ENCODE data around the gene CFB. TPM values are rescaled to one million over a fixed set of nuclear protein-coding genes. Genes with fewer than 3 reads are reported as not detected.
"Not testable (repeated sequence)": the region's sequence is repeated elsewhere in the genome, so short reads cannot be mapped to it uniquely, and the experiment has no call there.

Gene CFB
- total RNA-seq, 2 experiments from 2014 or later: 0.58 to 0.60 TPM

DNA sequence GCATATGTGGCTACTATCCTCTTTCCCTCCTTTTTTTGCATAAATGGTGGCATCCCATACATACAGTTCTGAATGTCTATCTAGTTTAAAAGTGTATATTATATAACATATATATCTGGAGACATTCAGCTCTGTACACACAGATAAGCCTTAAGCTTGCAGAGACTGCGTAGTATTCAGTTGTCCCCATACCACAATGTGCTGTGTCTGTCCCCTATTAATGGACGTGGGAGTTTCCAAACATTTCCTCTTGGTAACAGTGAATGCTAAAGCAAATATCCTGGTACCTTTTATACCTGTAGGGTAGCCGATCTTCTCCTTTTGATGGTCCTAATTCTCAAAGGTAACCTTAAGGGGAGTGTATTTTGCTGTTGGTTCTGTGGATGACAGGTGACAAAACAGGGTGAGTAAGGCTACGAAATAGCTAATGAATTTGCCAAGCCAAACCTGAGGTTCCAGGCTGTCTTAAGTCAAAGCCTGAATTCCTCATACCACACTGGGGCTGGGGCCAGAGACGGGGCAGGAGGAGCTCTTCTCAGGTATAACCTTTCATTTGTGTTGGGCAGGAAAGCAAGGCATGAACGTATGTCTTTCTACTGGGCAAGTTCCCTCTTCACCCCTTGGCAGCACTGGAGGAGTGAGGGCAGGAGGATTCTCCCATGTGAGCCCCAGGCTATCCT, 26.1 kb upstream of the CFB start:
- no peaks in the 10 kb centered on the region for H3K36me3 Mint-ChIP-seq (ENCODE audit: low read depth)
- H3K27me3 Mint-ChIP-seq: no peaks in the 10 kb centered on the region
- H3K4me3 Mint-ChIP-seq: no peak overlapping the region
- DNase-seq: no peak
- no peaks in the 10 kb centered on the region for H3K4me1 Mint-ChIP-seq
- CTCF ChIA-PET: no interaction called here
- no peaks in the 10 kb centered on the region for H3K9me3 Mint-ChIP-seq
- no peak overlapping the region for H3K27ac Mint-ChIP-seq
- POLR2A ChIA-PET: interaction anchor here (0.9 kb wide), 1 partner anchor 33 kb away, joined by 3 read pairs; no protein-coding TSS in a partner anchor

- Mint-ChIP-seq H3K4me1 (no peaks in the 10 kb centered on the region), H3K36me3 (ENCODE audit: low read depth) (no peaks in the 10 kb centered on the region), H3K27ac (no peak overlapping the region), H3K9me3 (no peaks in the 10 kb centered on the region), H3K27me3 (no peaks in the 10 kb centered on the region), H3K4me3 (no peak overlapping the region)
- POLR2A ChIA-PET: no interaction called here
- CTCF ChIA-PET: interaction anchor here (1.3 kb wide), 1 partner anchor 22 kb away, joined by 5 read pairs; no protein-coding TSS in a partner anchor
- no peak for DNase-seq
These were observed 25.1 kb upstream of the CFB start for GRCh38 chr6:31920811-31921210.

DNA sequence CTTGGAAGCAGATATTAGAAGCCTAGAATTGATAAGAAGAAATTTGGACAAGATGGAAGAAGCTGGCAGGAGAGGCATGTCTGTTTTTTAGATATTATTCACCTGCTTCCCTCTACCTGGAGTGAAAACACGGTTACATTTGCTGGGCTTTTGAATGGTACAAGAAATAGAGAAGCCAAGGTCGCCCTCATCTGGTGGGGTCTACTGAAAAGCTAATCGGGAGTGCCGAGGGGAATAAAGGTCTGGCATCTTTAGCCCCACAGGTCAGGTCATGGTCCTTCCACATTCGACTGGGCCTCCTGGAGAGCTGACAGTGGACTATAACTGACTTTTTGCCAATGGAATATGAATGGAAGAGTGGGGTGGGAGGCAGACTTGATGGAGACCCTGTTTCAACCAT, 23.0 kb upstream of the CFB start:
- Mint-ChIP-seq H3K4me3 (no peak overlapping the region), H3K36me3 (ENCODE audit: low read depth) (no peaks in the 10 kb centered on the region), H3K27ac (no peak overlapping the region), H3K27me3 (peaks cover 3% of the 10 kb centered on the region), H3K4me1 (no peaks in the 10 kb centered on the region), H3K9me3 (no peaks in the 10 kb centered on the region)
- ChIA-PET CTCF (interaction anchor here (0.9 to 1.6 kb wide), 3 partner anchors 25 to 93 kb away, joined by 4 to 6 read pairs (median 4); partner anchors contain the start of gene EHMT2), POLR2A (interaction anchor here (0.8 kb wide), 1 partner anchor 25 kb away, joined by 3 read pairs; no protein-coding TSS in a partner anchor)
- no peak for DNase-seq

- DNase-seq: no peak
- Mint-ChIP-seq H3K27me3 (peaks cover 3% of the 10 kb centered on the region), H3K36me3 (ENCODE audit: low read depth) (no peaks in the 10 kb centered on the region), H3K4me1 (no peaks in the 10 kb centered on the region), H3K4me3 (no peak within 1 kb of the TSS), H3K27ac (no peak within 1 kb of the TSS), H3K9me3 (no peaks in the 10 kb centered on the region)
- CTCF ChIA-PET: no interaction called here
- POLR2A ChIA-PET: no interaction called here
These were observed 18.5 kb upstream of the CFB start, which contains the start of gene C2 for GRCh38 chr6:31927242-31927862. Gene C2 (plus strand): TSS chr6:31927717. CDS start chr6:31927753, 36 bp downstream.

DNA sequence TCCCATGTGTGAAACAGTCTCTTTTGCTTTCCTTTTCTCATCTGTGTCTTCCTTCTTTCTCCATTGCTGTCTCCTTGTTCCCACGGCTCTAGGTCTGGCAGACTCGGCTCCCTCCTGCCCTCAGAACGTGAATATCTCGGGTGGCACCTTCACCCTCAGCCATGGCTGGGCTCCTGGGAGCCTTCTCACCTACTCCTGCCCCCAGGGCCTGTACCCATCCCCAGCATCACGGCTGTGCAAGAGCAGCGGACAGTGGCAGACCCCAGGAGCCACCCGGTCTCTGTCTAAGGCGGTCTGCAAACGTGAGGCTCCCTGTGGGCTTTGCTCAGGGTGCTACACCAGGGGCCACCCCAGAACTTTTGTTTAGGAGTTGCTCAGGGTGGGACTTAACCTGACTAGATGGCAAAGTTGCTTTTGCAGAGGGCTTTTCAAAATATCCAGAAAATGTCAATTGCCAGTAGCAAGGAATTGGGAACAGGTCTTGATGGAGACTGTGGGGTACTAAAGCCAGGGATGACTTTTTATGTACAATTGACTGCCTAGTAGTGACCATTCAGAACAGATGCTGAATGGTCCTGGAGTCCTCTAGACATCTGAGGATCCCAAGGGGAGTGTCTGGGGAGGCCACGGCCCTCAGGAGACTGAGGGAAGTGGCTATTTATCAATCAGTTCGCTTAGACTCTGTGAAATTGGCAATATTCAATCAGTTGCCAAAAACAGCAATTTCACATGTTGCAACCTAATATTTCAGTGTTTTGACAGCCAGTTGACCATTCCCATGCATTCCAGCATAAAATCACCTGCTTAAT, 17.8 kb upstream of the CFB start:
- Mint-ChIP-seq H3K27ac (no peak overlapping the region), H3K4me3 (no peak overlapping the region), H3K9me3 (no peaks in the 10 kb centered on the region), H3K36me3 (ENCODE audit: low read depth) (no peaks in the 10 kb centered on the region), H3K27me3 (peaks cover 3% of the 10 kb centered on the region), H3K4me1 (no peaks in the 10 kb centered on the region)
- CTCF ChIA-PET: no interaction called here
- POLR2A ChIA-PET: no interaction called here
- no peak for DNase-seq

DNA sequence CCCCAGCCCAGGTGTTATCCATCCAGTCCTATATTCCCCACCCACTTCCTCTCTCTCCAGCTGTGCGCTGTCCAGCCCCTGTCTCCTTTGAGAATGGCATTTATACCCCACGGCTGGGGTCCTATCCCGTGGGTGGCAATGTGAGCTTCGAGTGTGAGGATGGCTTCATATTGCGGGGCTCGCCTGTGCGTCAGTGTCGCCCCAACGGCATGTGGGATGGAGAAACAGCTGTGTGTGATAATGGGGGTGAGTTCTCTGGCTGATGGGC, 17.3 kb upstream of the CFB start:
- H3K27me3 Mint-ChIP-seq: peaks cover 3% of the 10 kb centered on the region
- no peaks in the 10 kb centered on the region for H3K4me1 Mint-ChIP-seq
- POLR2A ChIA-PET: no interaction called here
- no peaks in the 10 kb centered on the region for H3K9me3 Mint-ChIP-seq
- CTCF ChIA-PET: no interaction called here
- no peak overlapping the region for H3K4me3 Mint-ChIP-seq
- no peak for DNase-seq
- no peaks in the 10 kb centered on the region for H3K36me3 Mint-ChIP-seq (ENCODE audit: low read depth)
- H3K27ac Mint-ChIP-seq: no peak overlapping the region

DNA sequence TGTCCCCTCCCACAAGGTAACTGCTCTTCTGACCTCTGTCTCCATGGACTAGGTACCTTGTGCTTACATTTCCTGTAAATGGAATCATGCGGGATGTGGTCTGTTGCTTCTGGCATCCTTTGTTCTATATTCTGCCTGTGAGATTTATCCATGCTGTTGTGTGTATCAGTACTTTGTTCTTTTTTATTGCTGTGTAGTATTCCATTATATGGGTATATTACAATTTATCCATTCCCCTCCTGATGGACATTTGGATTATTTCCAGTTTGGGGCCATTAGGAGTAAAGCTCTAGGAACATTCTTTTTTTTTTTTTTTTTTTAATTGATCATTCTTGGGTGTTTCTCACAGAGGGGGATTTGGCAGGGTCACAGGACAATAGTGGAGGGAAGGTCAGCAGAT, 14.9 kb upstream of the CFB start:
- H3K4me3 Mint-ChIP-seq: no peak overlapping the region
- POLR2A ChIA-PET: no interaction called here
- no peaks in the 10 kb centered on the region for H3K9me3 Mint-ChIP-seq
- CTCF ChIA-PET: no interaction called here
- no peaks in the 10 kb centered on the region for H3K36me3 Mint-ChIP-seq (ENCODE audit: low read depth)
- DNase-seq: no peak
- no peak overlapping the region for H3K27ac Mint-ChIP-seq
- peaks cover 3% of the 10 kb centered on the region for H3K27me3 Mint-ChIP-seq
- no peaks in the 10 kb centered on the region for H3K4me1 Mint-ChIP-seq

- POLR2A ChIA-PET; CTCF ChIA-PET; DNase-seq; H3K27ac Mint-ChIP-seq; H3K27me3 Mint-ChIP-seq; H3K9me3 Mint-ChIP-seq; H3K4me1 Mint-ChIP-seq; H3K4me3 Mint-ChIP-seq; H3K36me3 Mint-ChIP-seq (ENCODE audit: low read depth): not testable (repeated sequence)
These were observed 13.8 kb upstream of the CFB start for GRCh38 chr6:31932137-31932536.

DNA sequence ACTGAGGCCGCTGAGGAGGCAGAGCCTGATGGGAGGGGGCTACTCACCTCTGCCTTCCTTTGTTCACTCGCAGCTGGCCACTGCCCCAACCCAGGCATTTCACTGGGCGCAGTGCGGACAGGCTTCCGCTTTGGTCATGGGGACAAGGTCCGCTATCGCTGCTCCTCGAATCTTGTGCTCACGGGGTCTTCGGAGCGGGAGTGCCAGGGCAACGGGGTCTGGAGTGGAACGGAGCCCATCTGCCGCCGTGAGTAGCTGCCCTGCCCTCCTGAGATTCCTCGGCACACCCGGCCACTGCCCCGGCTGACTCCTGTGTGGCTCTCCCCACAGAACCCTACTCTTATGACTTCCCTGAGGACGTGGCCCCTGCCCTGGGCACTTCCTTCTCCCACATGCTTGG, 12.4 kb upstream of the CFB start:
- no peak for DNase-seq
- ChIA-PET POLR2A (no interaction called here), CTCF (no interaction called here)
- H3K27ac Mint-ChIP-seq: no peak overlapping the region
- no peak overlapping the region for H3K4me3 Mint-ChIP-seq
- H3K36me3 Mint-ChIP-seq (ENCODE audit: low read depth): no peaks in the 10 kb centered on the region
- no peaks in the 10 kb centered on the region for H3K4me1 Mint-ChIP-seq
- H3K9me3 Mint-ChIP-seq: no peaks in the 10 kb centered on the region
- H3K27me3 Mint-ChIP-seq: peaks cover 2% of the 10 kb centered on the region

GRCh38 chr6:31935021-31935420, 10.9 kb upstream of the CFB start:
- H3K27me3 Mint-ChIP-seq: peaks cover 2% of the 10 kb centered on the region
- H3K27ac Mint-ChIP-seq: no peak overlapping the region
- no peak for DNase-seq
- ChIA-PET CTCF (interaction anchor here (1.1 kb wide), 1 partner anchor 37 kb away, joined by 4 read pairs; no protein-coding TSS in a partner anchor), POLR2A (no interaction called here)
- H3K9me3 Mint-ChIP-seq: no peaks in the 10 kb centered on the region
- H3K4me1 Mint-ChIP-seq: no peaks in the 10 kb centered on the region
- no peaks in the 10 kb centered on the region for H3K36me3 Mint-ChIP-seq (ENCODE audit: low read depth)
- H3K4me3 Mint-ChIP-seq: no peak overlapping the region

- peaks cover 4% of the 10 kb centered on the region for H3K27me3 Mint-ChIP-seq
These were observed 10.1 kb upstream of the CFB start for GRCh38 chr6:31935823-31936222.

GRCh38 chr6:31940256-31940664, 5.6 kb upstream of the CFB start:
- Mint-ChIP-seq H3K4me1 (no peaks in the 10 kb centered on the region), H3K9me3 (no peaks in the 10 kb centered on the region), H3K4me3 (no peak overlapping the region), H3K36me3 (ENCODE audit: low read depth) (no peaks in the 10 kb centered on the region), H3K27ac (no peak overlapping the region), H3K27me3 (peaks cover 17% of the 10 kb centered on the region)
- no peak for DNase-seq
- ChIA-PET CTCF (interaction anchor here (1.4 to 1.9 kb wide), 2 partner anchors 10 to 170 kb away, joined by 6 read pairs; no protein-coding TSS in a partner anchor), POLR2A (no interaction called here)

More at GRCh38 chr6:31935823-31936222, 10.1 kb upstream of the CFB start:
- ChIA-PET CTCF (no interaction called here), POLR2A (no interaction called here)
- DNase-seq: no peak
- Mint-ChIP-seq H3K4me1 (no peaks in the 10 kb centered on the region), H3K9me3 (no peaks in the 10 kb centered on the region), H3K36me3 (ENCODE audit: low read depth) (no peaks in the 10 kb centered on the region), H3K4me3 (no peak overlapping the region), H3K27ac (no peak overlapping the region)

GRCh38 chr6:31943742-31944141, 2.2 kb upstream of the CFB start:
- DNase-seq: no peak
- POLR2A ChIA-PET: no interaction called here
- Mint-ChIP-seq H3K27me3 (peaks cover 24% of the 10 kb centered on the region), H3K4me1 (peaks cover 5% of the 10 kb centered on the region), H3K27ac (no peak overlapping the region), H3K9me3 (no peaks in the 10 kb centered on the region), H3K36me3 (ENCODE audit: low read depth) (no peaks in the 10 kb centered on the region), H3K4me3 (no peak overlapping the region)
- CTCF ChIA-PET: no interaction called here

Measured in activated CD4-positive, alpha-beta memory T cell treated with anti-CD3 and anti-CD28 coated beads, Interleukin-2, amount 10 ng/mL, durations not matched to agents 7 days and 5 days (primary cell).